ENCODE measurements around the gene ADD3.

DNA sequence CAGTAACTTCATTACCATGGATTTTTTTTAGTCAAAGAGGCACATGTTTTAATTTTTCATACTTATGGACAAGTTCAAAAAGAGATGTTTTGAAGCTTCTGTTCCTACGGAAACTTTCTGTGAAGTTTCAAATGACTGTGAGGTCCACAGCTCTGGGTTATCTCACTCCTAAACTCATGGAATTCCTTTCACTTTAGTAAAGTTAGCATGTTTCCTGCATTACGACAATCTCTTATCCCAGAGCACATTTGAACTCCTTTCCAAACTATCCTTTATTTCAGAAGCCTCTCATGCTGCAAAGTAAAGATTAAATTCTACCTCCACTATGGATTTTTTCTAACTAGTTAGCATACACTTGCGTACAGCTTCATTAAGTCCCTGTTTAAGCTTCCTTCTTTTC is 15.3 kb upstream of the ADD3 start:
- TF ChIP-seq, protein P1, sequence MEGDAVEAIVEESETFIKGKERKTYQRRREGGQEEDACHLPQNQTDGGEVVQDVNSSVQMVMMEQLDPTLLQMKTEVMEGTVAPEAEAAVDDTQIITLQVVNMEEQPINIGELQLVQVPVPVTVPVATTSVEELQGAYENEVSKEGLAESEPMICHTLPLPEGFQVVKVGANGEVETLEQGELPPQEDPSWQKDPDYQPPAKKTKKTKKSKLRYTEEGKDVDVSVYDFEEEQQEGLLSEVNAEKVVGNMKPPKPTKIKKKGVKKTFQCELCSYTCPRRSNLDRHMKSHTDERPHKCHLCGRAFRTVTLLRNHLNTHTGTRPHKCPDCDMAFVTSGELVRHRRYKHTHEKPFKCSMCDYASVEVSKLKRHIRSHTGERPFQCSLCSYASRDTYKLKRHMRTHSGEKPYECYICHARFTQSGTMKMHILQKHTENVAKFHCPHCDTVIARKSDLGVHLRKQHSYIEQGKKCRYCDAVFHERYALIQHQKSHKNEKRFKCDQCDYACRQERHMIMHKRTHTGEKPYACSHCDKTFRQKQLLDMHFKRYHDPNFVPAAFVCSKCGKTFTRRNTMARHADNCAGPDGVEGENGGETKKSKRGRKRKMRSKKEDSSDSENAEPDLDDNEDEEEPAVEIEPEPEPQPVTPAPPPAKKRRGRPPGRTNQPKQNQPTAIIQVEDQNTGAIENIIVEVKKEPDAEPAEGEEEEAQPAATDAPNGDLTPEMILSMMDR (IDR thresholded peaks at IDR 0.05): no peak
- TF ChIP-seq ZFX (IDR thresholded peaks at IDR 0.05; ENCODE audit: borderline replicate concordance): no peak
